ENCODE results near the gene RGL2.
"Not testable (repeated sequence)": the region's sequence is repeated elsewhere in the genome, so short reads cannot be mapped to it uniquely, and the experiment has no call there.

DNA sequence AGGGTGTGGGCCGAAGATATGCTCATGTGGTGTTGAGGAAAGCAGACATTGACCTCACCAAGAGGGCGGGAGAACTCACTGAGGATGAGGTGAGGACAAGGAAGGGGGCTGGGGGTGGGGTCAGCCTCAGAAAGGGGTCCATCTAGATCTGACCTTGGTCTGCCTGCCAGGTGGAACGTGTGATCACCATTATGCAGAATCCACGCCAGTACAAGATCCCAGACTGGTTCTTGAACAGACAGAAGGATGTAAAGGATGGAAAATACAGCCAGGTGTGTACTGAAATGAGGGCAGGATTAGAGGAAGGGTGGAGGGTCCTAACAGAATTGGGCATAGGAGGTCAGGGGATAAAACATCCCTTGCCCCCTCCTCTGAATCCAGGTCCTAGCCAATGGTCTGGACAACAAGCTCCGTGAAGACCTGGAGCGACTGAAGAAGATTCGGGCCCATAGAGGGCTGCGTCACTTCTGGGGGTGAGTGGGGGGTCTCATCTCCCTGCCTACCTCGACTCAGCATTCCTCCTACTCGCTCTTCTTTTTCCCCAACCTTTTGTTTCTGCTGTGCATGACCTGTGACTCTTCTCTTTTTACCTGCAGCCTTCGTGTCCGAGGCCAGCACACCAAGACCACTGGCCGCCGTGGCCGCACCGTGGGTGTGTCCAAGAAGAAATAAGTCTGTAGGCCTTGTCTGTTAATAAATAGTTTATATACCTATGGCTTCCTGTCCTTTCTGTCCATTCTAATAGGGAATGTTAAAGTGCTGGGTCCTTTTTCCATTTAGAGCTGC is 22.8 kb downstream of the RGL2 start:
- TF ChIP-seq RCOR1 (IDR thresholded peaks at IDR 0.05; ENCODE audit: insufficient replicate concordance, low read length): not testable (repeated sequence)
- TF ChIP-seq, protein P1, sequence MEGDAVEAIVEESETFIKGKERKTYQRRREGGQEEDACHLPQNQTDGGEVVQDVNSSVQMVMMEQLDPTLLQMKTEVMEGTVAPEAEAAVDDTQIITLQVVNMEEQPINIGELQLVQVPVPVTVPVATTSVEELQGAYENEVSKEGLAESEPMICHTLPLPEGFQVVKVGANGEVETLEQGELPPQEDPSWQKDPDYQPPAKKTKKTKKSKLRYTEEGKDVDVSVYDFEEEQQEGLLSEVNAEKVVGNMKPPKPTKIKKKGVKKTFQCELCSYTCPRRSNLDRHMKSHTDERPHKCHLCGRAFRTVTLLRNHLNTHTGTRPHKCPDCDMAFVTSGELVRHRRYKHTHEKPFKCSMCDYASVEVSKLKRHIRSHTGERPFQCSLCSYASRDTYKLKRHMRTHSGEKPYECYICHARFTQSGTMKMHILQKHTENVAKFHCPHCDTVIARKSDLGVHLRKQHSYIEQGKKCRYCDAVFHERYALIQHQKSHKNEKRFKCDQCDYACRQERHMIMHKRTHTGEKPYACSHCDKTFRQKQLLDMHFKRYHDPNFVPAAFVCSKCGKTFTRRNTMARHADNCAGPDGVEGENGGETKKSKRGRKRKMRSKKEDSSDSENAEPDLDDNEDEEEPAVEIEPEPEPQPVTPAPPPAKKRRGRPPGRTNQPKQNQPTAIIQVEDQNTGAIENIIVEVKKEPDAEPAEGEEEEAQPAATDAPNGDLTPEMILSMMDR (conservative IDR thresholded peaks at IDR 0.05; ENCODE audit: low read depth, low read length): not testable (repeated sequence)

Measured in IMR-90 (cell line).